Loucy (cell line): ENCODE measurements around the gene S100G.
"Not testable (repeated sequence)": the region's sequence is repeated elsewhere in the genome, so short reads cannot be mapped to it uniquely, and the experiment has no call there.

Source experiments
- H2AFZ ChIP-seq: fragments of 200-600 bp; sonication (generic); 2 replicates; pipeline ENCODE4 v1.6.0; 2016; ENCODE audit warnings: antibody characterized with exemption, mild to moderate bottlenecking, low read length, moderate library complexity
- H3F3A ChIP-seq: fragments of 200-600 bp; 2 replicates; pipeline ENCODE4 v1.6.0; 2016; ENCODE audit warnings: antibody characterized with exemption, low read depth, mild to moderate bottlenecking
- H3K27me3 ChIP-seq: fragments of 200-600 bp; sonication (generic); 2 replicates; pipeline ENCODE4 v1.6.1; 2014; ENCODE audit warnings: low read length, mild to moderate bottlenecking; ENCODE audit not compliant: insufficient read depth, poor library complexity, severe bottlenecking
- H3K36me3 ChIP-seq: fragments of 200-600 bp; sonication (generic); 2 replicates; pipeline ENCODE4 v1.6.1; 2016; ENCODE audit warnings: low read length; ENCODE audit not compliant: insufficient read depth
- H3K4me1 ChIP-seq: fragments of 200-600 bp; sonication (generic); 2 replicates; pipeline ENCODE4 v1.5.1; 2014; ENCODE audit warnings: low read length, mild to moderate bottlenecking; ENCODE audit not compliant: insufficient read depth, poor library complexity, severe bottlenecking
- H3K4me2 ChIP-seq: fragments of 200-600 bp; sonication (generic); 2 replicates; pipeline ENCODE4 v1.6.0; 2014; ENCODE audit warnings: antibody characterized with exemption, low read length, low read depth, mild to moderate bottlenecking; ENCODE audit not compliant: poor library complexity, severe bottlenecking
- H3K4me3 ChIP-seq: fragments of 200-600 bp; sonication (generic); 2 replicates; pipeline ENCODE4 v1.5.1; 2014; ENCODE audit warnings: low read length, mild to moderate bottlenecking, mixed read lengths; ENCODE audit not compliant: poor library complexity, severe bottlenecking
- H3K79me2 ChIP-seq: fragments of 200-600 bp; sonication (generic); 2 replicates; pipeline ENCODE4 v1.6.1; 2014; ENCODE audit warnings: low read length; ENCODE audit not compliant: insufficient read depth
- H3K9ac ChIP-seq: fragments of 200-600 bp; sonication (generic); 2 replicates; pipeline ENCODE4 v1.6.0; 2014; ENCODE audit warnings: mild to moderate bottlenecking, low read depth, low read length, moderate library complexity; ENCODE audit not compliant: poor library complexity, severe bottlenecking
- H3K9me2 ChIP-seq: fragments of 200-600 bp; sonication (generic); replicated peaks from 2 replicates; pipeline ENCODE4 v1.6.1; 2016; ENCODE audit warnings: low read depth, low read length, mixed read lengths
- H3K9me3 ChIP-seq: fragments of 200-600 bp; sonication (generic); 2 replicates; pipeline ENCODE4 v1.6.1; 2014; ENCODE audit warnings: mild to moderate bottlenecking, antibody characterized with exemption, low read length, low read depth; ENCODE audit not compliant: insufficient read depth
- H4K20me1 ChIP-seq: fragments of 200-600 bp; sonication (generic); 2 replicates; pipeline ENCODE4 v1.6.0; 2014; ENCODE audit warnings: antibody characterized with exemption, low read length, mild to moderate bottlenecking; ENCODE audit not compliant: insufficient read depth, poor library complexity, severe bottlenecking
- EZH2phosphoT487 ChIP-seq: fragments of 200-600 bp; IDR thresholded peaks from 2 replicates; pipeline ENCODE4 v1.6.1; 2018; ENCODE audit warnings: antibody characterized with exemption, mild to moderate bottlenecking, moderate library complexity, borderline replicate concordance
- TF ChIP-seq, protein P1 (sequence below): fragments of 200-600 bp; sonication (generic); conservative IDR thresholded peaks from 2 replicates; pipeline ENCODE4 v1.5.1; 2014; ENCODE audit warnings: mild to moderate bottlenecking, antibody characterized with exemption, low read length

The S100G gene

DNA sequence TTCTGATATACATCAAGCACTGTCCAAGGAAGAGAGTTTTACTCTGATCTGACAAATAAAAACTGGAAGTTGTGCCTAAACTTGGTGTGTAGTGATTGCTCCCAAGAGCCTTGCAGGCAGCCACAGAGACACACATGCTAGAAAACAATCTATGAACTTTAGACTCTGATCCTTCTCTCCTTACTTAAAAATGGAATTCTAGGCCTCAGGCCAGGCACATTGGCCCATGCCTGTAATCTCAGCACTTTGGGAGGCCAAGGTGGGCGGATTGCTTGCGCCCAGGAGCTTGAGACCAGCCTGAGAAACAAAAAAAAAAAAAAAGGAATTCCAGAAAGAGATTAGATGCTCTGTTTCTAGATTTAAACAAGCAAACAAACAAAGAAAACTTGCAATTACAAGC is 45.6 kb upstream of the S100G start:
- TF ChIP-seq, protein P1, sequence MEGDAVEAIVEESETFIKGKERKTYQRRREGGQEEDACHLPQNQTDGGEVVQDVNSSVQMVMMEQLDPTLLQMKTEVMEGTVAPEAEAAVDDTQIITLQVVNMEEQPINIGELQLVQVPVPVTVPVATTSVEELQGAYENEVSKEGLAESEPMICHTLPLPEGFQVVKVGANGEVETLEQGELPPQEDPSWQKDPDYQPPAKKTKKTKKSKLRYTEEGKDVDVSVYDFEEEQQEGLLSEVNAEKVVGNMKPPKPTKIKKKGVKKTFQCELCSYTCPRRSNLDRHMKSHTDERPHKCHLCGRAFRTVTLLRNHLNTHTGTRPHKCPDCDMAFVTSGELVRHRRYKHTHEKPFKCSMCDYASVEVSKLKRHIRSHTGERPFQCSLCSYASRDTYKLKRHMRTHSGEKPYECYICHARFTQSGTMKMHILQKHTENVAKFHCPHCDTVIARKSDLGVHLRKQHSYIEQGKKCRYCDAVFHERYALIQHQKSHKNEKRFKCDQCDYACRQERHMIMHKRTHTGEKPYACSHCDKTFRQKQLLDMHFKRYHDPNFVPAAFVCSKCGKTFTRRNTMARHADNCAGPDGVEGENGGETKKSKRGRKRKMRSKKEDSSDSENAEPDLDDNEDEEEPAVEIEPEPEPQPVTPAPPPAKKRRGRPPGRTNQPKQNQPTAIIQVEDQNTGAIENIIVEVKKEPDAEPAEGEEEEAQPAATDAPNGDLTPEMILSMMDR = no peak
- TF ChIP-seq EZH2phosphoT487 = no peak
- Histone ChIP-seq H3K4me3 (no peak overlapping the region), H3K36me3 (no peaks in the 10 kb centered on the region), H3K9ac (no peak overlapping the region), H3K27me3 (no peaks in the 10 kb centered on the region), H3K9me3 (no peaks in the 10 kb centered on the region), H3K9me2 (no peaks in the 10 kb centered on the region), H2AFZ (no peak overlapping the region), H3K4me2 (no peak overlapping the region), H4K20me1 (no peaks in the 10 kb centered on the region), H3K4me1 (no peaks in the 10 kb centered on the region), H3K79me2 (no peaks in the 10 kb centered on the region), H3F3A (no peaks in the 10 kb centered on the region)

DNA sequence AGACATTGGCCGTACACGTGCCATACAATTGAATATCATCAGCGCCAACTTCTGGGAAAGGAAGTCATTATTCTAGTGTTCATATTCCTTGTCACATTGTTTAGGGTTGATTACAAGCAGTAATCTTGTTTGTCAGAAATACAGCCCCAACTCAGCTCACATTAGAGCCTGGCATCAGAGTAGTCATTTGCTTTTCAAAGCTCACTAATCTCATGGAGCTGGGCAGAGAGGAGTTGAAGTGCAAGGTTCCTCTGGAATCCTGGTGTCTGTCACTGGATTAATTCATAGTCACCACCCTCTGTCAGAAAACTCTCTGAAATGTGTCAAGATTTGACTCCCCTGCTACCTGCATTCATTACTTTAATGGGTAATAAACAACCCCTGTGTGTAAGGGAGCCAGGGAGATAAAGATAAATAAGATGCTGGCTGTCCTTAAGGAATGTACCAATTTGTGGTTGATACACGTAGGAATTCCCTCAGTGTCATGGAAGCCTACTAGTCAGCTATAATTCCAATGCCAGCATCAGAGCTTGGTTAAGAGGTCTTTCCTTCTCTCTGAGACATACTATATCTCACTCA is 43.7 kb upstream of the S100G start:
- H3K9ac ChIP-seq = no peak overlapping the region
- TF ChIP-seq, protein P1 = no peak
- TF ChIP-seq EZH2phosphoT487 = no peak
- no peaks in the 10 kb centered on the region for H3K9me3 ChIP-seq
- no peaks in the 10 kb centered on the region for H3K4me1 ChIP-seq
- H3F3A ChIP-seq = no peaks in the 10 kb centered on the region
- H3K4me3 ChIP-seq = no peak overlapping the region
- no peak overlapping the region for H2AFZ ChIP-seq
- H3K27me3 ChIP-seq = no peaks in the 10 kb centered on the region
- H3K9me2 ChIP-seq = no peaks in the 10 kb centered on the region
- no peak overlapping the region for H3K4me2 ChIP-seq
- H4K20me1 ChIP-seq = no peaks in the 10 kb centered on the region
- no peaks in the 10 kb centered on the region for H3K79me2 ChIP-seq
- no peaks in the 10 kb centered on the region for H3K36me3 ChIP-seq

DNA sequence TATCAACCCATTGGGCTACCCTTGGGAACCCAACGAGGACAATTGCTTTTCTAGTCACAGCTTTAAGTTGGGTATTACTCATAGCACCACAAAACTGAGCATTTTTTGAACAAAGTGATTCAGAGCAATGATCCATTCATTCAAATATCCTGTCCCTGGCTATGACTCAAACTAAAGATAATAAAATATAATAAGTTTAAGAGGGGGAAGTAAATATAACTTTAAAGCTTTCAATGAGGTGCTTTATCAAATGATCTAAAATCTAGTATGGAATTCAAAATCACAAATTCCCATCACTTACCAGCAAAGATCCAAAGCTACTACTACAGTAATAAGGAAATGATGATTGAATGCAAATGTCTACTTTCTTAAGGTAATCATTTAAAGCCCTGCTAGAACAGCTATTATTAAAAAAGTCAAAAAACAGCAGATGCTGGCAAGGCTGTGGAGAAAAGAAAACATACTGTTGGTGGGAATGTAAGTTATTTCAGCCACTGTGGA is 39.8 kb upstream of the S100G start:
- H3K9me2 ChIP-seq = no peaks in the 10 kb centered on the region
- no peak overlapping the region for H3K9ac ChIP-seq
- H3F3A ChIP-seq = no peaks in the 10 kb centered on the region
- H3K79me2 ChIP-seq = no peaks in the 10 kb centered on the region
- no peaks in the 10 kb centered on the region for H3K4me1 ChIP-seq
- H2AFZ ChIP-seq = no peak overlapping the region
- no peaks in the 10 kb centered on the region for H3K9me3 ChIP-seq
- no peak overlapping the region for H3K4me3 ChIP-seq
- no peak overlapping the region for H3K4me2 ChIP-seq
- TF ChIP-seq, protein P1 = no peak
- no peak for TF ChIP-seq EZH2phosphoT487
- no peaks in the 10 kb centered on the region for H3K36me3 ChIP-seq
- H3K27me3 ChIP-seq = no peaks in the 10 kb centered on the region
- H4K20me1 ChIP-seq = no peaks in the 10 kb centered on the region

DNA sequence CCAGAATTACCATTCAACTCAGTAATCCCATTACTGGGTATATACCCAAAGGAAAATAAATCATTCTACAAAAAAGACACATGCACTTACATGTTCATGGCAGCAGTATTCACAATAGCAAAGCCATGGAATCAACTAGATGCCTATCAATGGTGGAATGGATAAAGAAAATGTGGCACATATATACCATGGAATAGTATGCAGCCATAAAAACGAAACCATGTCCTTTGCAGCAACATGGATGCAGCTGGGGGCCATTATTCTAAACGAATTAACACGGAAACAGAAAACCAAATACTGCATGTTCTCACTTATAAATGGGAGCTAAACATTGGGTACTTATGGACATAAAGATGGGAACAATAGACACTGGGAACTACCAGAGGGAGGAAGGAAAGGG is 39.3 kb upstream of the S100G start:
- not testable (repeated sequence) for H4K20me1 ChIP-seq, H3K9me3 ChIP-seq

More for the DNA sequence above, 39.3 kb upstream of the S100G start:
- H3K9ac ChIP-seq, H3K4me3 ChIP-seq, H3F3A ChIP-seq, H3K27me3 ChIP-seq, H3K9me2 ChIP-seq, H3K4me1 ChIP-seq, H3K36me3 ChIP-seq, H3K4me2 ChIP-seq, H3K79me2 ChIP-seq, H2AFZ ChIP-seq: not testable (repeated sequence)
